GM12878 (cell line): ENCODE results near the gene GMIP.

ENCODE experiments used
- CHD2 ChIP-seq: IDR thresholded peaks from 2 replicates; pipeline ENCODE4 v1.6.1; 2011; ENCODE audit warnings: low read depth, low read length, improper control_type of control experiment, borderline replicate concordance
- EZH2 ChIP-seq: IDR thresholded peaks from 2 replicates; pipeline ENCODE4 v1.6.1; 2012; ENCODE audit warnings: low read depth, mild to moderate bottlenecking, control low read depth, inconsistent platforms, low read length, borderline replicate concordance; ENCODE audit not compliant: control insufficient read depth
- HDAC2 ChIP-seq: fragments of 200-600 bp; sonication (generic); IDR thresholded peaks from 2 replicates; pipeline ENCODE4 v1.6.1; 2017
- NR2C1 ChIP-seq: fragments of 450-650 bp; IDR thresholded peaks from 2 replicates; pipeline ENCODE4 v1.6.1; 2017; ENCODE audit warnings: antibody characterized with exemption, mild to moderate bottlenecking, moderate library complexity
- NRF1 ChIP-seq: conservative IDR thresholded peaks from 2 replicates; pipeline ENCODE4 v1.6.1; 2011; ENCODE audit warnings: mild to moderate bottlenecking, low read depth, low read length, improper control_type of control experiment
- PBX3 ChIP-seq: IDR thresholded peaks from 2 replicates; pipeline ENCODE4 v1.6.1; 2011; ENCODE audit warnings: mild to moderate bottlenecking, low read depth, low read length, moderate library complexity; ENCODE audit not compliant: insufficient replicate concordance
- POLR2A ChIP-seq: IDR thresholded peaks from 2 replicates; pipeline ENCODE4 v1.6.1; 2011; ENCODE audit warnings: low read depth, mild to moderate bottlenecking, low read length
- POLR2AphosphoS5 ChIP-seq: IDR thresholded peaks from 2 replicates; pipeline ENCODE4 v1.6.1; 2011; ENCODE audit warnings: mild to moderate bottlenecking, low read length, inconsistent platforms
- YY1 ChIP-seq: IDR thresholded peaks from 2 replicates; pipeline ENCODE4 v1.6.1; 2011; ENCODE audit warnings: low read depth, mild to moderate bottlenecking, low read length
- ZNF24 ChIP-seq: fragments of 450-650 bp; IDR thresholded peaks from 2 replicates; pipeline ENCODE4 v1.6.1; 2017; ENCODE audit warnings: antibody characterized with exemption, mild to moderate bottlenecking
- TF ChIP-seq, protein P1 (sequence below), 3 experiments: IDR thresholded peaks in 2 of 3; conservative IDR thresholded peaks in 1 of 3; 2 replicates each; pipeline ENCODE4 v1.5.1; 2011; ENCODE audit warnings: low read depth in 3 of 3, low read length in 3 of 3, mild to moderate bottlenecking in 3 of 3, control low read depth in 2 of 3, moderate library complexity in 2 of 3, inconsistent platforms in 1 of 3, mixed read lengths in 1 of 3; ENCODE audit not compliant: control insufficient read depth in 2 of 3, insufficient read depth in 1 of 3; ENCODE audit errors: extremely low read depth in 1 of 3

DNA sequence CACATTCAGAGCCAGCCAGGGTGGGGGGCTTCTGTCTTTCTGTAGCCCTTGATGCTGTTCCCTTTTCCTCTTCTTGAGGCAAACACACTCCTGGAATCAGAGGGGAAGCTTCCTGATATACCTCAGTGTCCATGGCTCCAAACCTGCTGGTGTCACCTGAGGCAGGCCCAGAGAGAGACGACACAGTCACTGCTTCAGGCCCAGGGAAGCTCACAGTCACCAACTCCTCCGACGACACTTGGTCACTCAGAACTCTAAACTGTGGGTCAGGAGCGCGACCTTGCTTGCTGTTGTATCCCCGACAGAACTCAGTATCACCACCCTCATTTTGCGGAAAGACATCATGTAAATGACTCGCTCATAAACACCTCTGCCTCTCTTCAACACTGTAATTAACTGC, 18.9 kb upstream of the GMIP start:
- TF ChIP-seq PBX3 (no peak), NR2C1 (no peak), CHD2 (no peak), EZH2 (no peak), ZNF24 (no peak), POLR2AphosphoS5 (no peak; the same call in none of the 2 replicates), YY1 (0 out of 2 replicates have a peak, but pooled peaks have one; percentile 27), POLR2A (peak; percentile 63), NRF1 (no peak), HDAC2 (no peak)
- TF ChIP-seq, protein P1, sequence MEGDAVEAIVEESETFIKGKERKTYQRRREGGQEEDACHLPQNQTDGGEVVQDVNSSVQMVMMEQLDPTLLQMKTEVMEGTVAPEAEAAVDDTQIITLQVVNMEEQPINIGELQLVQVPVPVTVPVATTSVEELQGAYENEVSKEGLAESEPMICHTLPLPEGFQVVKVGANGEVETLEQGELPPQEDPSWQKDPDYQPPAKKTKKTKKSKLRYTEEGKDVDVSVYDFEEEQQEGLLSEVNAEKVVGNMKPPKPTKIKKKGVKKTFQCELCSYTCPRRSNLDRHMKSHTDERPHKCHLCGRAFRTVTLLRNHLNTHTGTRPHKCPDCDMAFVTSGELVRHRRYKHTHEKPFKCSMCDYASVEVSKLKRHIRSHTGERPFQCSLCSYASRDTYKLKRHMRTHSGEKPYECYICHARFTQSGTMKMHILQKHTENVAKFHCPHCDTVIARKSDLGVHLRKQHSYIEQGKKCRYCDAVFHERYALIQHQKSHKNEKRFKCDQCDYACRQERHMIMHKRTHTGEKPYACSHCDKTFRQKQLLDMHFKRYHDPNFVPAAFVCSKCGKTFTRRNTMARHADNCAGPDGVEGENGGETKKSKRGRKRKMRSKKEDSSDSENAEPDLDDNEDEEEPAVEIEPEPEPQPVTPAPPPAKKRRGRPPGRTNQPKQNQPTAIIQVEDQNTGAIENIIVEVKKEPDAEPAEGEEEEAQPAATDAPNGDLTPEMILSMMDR (IDR thresholded peaks at IDR 0.05 in 2 of 3, conservative IDR thresholded peaks at IDR 0.05 in 1 of 3; ENCODE audit: control insufficient read depth in 2 of 3, extremely low read depth in 1 of 3, insufficient read depth in 1 of 3, low read depth in 3 of 3, low read length in 3 of 3): no peak
